ENCODE data around the gene ETFBKMT. TPM values are rescaled to one million over a fixed set of nuclear protein-coding genes. Genes with fewer than 3 reads are reported as not detected.
A peak's percentile ranks its signal among the peaks of the same experiment; 100 is the strongest.

The ETFBKMT gene
- total and polyA plus RNA-seq, 2 of the 13 experiments (the other 11 are each of a cell fraction or from before 2014, with no cell fraction given): 0.62 to 0.93 TPM

DNA sequence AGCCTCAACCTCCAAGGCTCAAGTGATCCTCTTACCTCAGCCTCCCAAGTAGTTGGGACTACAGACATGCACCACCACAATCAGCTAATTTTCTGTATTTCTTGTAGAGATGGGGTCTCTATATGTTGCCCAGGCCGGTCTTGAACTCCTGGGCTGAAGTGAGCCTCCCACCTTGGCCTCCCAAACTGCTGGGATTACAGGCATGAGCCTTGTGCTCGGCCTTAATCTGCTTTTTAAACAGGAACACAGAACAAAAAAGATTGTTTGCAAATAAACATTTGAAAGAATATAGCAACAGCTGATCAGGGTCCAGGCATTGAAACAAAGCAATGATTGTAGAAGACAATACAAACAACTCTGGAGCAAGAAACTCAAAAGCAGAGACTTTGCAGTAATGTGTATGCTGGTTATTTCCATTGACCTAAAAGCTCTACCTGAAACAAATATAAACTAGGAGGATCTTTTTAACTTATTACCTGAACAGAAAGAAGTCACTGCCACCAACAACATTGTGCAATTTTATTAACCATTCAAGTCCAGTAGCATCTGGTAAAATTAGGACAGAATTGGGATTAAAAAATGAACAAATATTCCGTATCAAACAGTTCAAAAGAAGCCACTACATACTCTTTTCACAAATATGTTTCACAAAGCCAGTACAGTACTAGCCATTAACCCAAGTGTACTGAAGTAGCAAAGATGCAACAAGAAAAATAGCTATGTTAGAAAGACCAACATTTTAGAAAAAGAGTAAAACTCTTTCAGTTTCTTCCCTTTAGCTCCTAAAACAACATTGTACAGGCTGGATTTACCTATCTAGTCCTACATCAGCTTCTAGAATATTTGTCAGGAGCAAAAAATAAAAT, 55.2 kb downstream of the ETFBKMT start (continued):
- no peak; the same call in 1 of the 2 replicates for TF ChIP-seq EHMT2 (IDR thresholded peaks at IDR 0.05; ENCODE audit: borderline replicate concordance, low read depth, low read length)
- no peak for TF ChIP-seq HMGA1 (CRISPR knock-in tag; conservative IDR thresholded peaks at IDR 0.05)
- TF ChIP-seq TEAD2 (CRISPR knock-in tag; IDR thresholded peaks at IDR 0.05): no peak
- TF ChIP-seq ZNF747 (CRISPR knock-in tag; IDR thresholded peaks at IDR 0.05; ENCODE audit: borderline replicate concordance): no peak
- TF ChIP-seq ZNF7 (CRISPR knock-in tag; IDR thresholded peaks at IDR 0.05): no peak
- TF ChIP-seq ZNF451 (CRISPR knock-in tag; IDR thresholded peaks at IDR 0.05): no peak
- peak; percentile 95 for TF ChIP-seq SOX5 (CRISPR knock-in tag; IDR thresholded peaks at IDR 0.05; ENCODE audit: borderline replicate concordance)
- TF ChIP-seq RFXAP (CRISPR knock-in tag; IDR thresholded peaks at IDR 0.05; ENCODE audit: borderline replicate concordance): no peak
- TF ChIP-seq HDAC6 (IDR thresholded peaks at IDR 0.05; ENCODE audit: low read depth, low read length): no peak
- TF ChIP-seq SAP130 (CRISPR knock-in tag; IDR thresholded peaks at IDR 0.05; ENCODE audit: low read depth): 0 out of 2 replicates have a peak, but pooled peaks have one; percentile 22
- TF ChIP-seq GLI4 (CRISPR knock-in tag; IDR thresholded peaks at IDR 0.05; ENCODE audit: borderline replicate concordance): no peak
- no peak for TF ChIP-seq CENPX (CRISPR knock-in tag; IDR thresholded peaks at IDR 0.05)
- TF ChIP-seq, protein P1, sequence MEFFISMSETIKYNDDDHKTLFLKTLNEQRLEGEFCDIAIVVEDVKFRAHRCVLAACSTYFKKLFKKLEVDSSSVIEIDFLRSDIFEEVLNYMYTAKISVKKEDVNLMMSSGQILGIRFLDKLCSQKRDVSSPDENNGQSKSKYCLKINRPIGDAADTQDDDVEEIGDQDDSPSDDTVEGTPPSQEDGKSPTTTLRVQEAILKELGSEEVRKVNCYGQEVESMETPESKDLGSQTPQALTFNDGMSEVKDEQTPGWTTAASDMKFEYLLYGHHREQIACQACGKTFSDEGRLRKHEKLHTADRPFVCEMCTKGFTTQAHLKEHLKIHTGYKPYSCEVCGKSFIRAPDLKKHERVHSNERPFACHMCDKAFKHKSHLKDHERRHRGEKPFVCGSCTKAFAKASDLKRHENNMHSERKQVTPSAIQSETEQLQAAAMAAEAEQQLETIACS (CRISPR knock-in tag; IDR thresholded peaks at IDR 0.05): no peak
- no peak for TF ChIP-seq ZBTB43 (CRISPR knock-in tag; conservative IDR thresholded peaks at IDR 0.05)
- TF ChIP-seq SALL1 (CRISPR knock-in tag; IDR thresholded peaks at IDR 0.05): peak; percentile 54
- peak; percentile 98 for TF ChIP-seq ZMYM2 (CRISPR knock-in tag; IDR thresholded peaks at IDR 0.05)
- TF ChIP-seq ZNF121 (CRISPR knock-in tag; IDR thresholded peaks at IDR 0.05): peak; percentile 97
- TF ChIP-seq, protein P2, sequence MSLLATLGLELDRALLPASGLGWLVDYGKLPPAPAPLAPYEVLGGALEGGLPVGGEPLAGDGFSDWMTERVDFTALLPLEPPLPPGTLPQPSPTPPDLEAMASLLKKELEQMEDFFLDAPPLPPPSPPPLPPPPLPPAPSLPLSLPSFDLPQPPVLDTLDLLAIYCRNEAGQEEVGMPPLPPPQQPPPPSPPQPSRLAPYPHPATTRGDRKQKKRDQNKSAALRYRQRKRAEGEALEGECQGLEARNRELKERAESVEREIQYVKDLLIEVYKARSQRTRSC (CRISPR knock-in tag; IDR thresholded peaks at IDR 0.05; ENCODE audit: low read depth): no peak
- no peak for TF ChIP-seq ATF6 (CRISPR knock-in tag; conservative IDR thresholded peaks at IDR 0.05)
- no peak for TF ChIP-seq MBD4 (IDR thresholded peaks at IDR 0.05; ENCODE audit: borderline replicate concordance, low read length)
- TF ChIP-seq IRF1 (CRISPR knock-in tag; IDR thresholded peaks at IDR 0.05; ENCODE audit: low read depth): no peak
- TF ChIP-seq BCL6 (CRISPR knock-in tag; IDR thresholded peaks at IDR 0.05): 0 out of 2 replicates have a peak, but pooled peaks have one; percentile 26
- TF ChIP-seq CEBPG (CRISPR knock-in tag; IDR thresholded peaks at IDR 0.05): 0 out of 2 replicates have a peak, but pooled peaks have one; percentile 12
- peak; percentile 68 for TF ChIP-seq GATAD2A (CRISPR knock-in tag; IDR thresholded peaks at IDR 0.05)
- TF ChIP-seq ZFP41 (CRISPR knock-in tag; IDR thresholded peaks at IDR 0.05; ENCODE audit: borderline replicate concordance): no peak
